GM20431 (cell line): ENCODE measurements around the gene GTSE1.

Experiments
- in situ Hi-C: fragments of 300-500 bp; cut with MseI, MboI; formaldehyde crosslinking; loops from one replicate; pipeline ENCODE4 v1.15.0; 2020; ENCODE audit warnings: low sequenced_read_pairs; ENCODE audit not compliant: unreplicated experiment

The GTSE1 gene

GRCh38 chr22:46290843-46291785, 5.6 kb upstream of the GTSE1 start:
- in situ Hi-C loops, result no loop called here

DNA sequence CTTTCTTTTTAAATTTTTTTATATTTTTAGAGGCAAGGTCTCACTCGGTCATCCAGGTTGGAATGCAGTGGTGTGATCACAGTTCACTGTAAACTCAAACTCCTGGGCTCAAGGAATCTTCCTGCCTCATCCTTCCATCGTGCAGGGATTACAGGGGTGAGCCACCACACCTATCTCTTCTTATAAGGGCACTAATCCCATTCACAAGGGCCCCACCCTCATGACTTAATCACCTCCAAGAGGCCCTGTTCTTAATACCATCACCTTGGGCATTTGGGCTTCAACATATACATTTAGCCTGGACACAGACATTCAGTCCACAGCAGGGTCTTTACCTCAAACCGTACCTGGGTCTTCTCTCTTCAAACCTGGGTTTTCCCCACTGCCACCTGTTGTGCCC, 4.5 kb upstream of the GTSE1 start:
- in situ Hi-C loops, result no loop called here

GRCh38 chr22:46292732-46293131, 3.9 kb upstream of the GTSE1 start:
- in situ Hi-C loops, result no loop called here

- in situ Hi-C loops, result no loop called here
Observed at GRCh38 chr22:46293577-46294260, 3.0 kb upstream of the GTSE1 start.

DNA sequence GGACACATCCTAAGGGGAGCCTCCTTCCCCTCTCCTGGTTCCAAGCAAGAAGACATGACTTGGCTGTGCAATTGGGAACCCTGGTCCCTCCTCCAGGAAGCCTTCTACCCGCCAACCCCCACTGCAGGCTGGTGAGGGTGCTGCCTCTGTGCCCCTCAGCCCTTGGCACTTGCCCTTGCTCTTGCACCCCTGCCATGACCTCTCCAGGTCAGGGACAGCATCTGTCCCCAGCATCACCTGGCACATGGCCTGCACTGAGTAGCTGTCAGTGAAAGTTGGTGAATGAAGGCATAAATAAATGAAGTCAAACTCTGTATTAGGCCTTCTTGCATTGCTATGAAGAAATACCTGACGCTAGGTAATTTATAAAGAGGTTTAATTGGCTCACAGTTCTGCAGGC, 1.9 kb upstream of the GTSE1 start:
- in situ Hi-C loops, result no loop called here

DNA sequence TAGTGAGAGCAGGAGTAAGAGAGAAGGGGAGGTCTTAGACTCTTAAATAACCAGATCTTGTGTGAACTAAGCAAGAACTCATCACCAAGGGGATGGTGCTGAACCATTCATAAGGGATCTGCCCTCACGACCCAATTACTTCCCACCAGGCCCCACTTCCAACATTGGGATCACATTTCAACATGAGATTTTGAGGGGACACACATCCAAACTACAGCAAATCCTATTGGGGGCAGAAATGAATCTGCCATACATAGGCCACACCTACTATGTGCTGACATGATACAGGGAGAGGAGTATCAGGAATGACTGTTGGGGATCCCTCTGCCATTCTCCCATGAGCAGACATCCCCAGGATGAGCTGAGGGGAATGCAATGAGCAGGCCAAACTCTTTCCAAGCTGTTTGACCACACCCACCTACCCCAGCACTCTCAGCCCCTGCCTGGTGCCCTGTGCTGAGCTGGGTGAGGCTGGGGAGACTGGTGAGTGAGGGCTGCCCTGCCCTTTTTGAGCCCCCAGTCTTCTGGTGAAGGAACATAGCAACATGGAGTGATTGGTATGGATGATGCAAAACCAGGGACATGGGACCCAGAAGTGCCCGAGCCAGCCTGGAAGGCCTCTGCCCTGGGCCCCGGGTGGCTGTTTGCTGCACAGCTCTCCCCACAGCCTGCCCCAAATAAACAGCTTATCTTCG, 1.2 kb upstream of the GTSE1 start:
- in situ Hi-C loops, result no loop called here

- in situ Hi-C loops, result no loop called here
Observed at GRCh38 chr22:46297151-46297812, 612 bp downstream of the GTSE1 start.

DNA sequence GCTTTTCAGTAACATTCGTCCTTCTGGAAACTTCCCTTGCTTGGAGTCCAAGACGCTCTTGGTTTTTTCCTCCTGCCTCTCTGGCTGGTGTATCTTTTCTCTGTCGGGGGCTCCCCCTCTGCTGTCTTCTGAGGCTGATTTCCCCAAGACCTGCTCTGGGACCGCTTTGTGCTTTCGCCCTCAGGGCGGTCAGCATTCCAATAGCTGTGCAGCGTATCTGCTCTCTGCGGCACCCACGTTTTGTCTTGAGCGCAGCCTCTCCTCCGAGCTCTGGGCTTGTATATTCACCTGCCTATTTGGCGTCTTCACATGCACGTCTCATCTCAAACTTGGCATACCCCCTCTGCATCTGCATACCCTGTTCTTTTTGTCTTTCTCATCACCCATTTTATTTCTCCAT, 2.4 kb downstream of the GTSE1 start:
- in situ Hi-C loops, result no loop called here

DNA sequence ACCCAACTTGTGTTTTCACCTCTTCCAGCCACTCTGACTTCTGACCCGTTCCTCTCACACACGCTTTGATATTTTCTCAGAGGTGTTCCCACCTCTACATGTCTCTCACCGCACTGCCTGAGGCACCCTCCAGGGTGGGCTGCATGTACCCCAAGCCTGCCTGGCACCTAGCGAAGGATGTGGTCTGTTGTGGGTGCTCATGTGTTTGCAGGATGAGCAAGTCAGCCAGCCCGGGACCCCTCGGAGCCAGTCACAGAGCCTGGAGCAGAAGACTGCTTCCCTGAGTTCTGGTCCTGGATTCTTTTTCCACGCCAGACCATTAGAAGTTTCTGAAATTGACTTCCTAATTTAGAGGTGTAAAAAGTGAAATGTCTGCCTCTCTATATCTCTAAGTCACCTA, 3.8 kb downstream of the GTSE1 start:
- in situ Hi-C loops, result loop anchor here (25.0 kb wide), 1 partner anchor 288 kb away; no protein-coding TSS in a partner anchor

GRCh38 chr22:46303347-46303965, 6.8 kb downstream of the GTSE1 start:
- in situ Hi-C loops, result loop anchor here (25.0 kb wide), 1 partner anchor 291 kb away; no protein-coding TSS in a partner anchor

- in situ Hi-C loops, result loop anchor here (25.0 kb wide), 1 partner anchor 296 kb away; no protein-coding TSS in a partner anchor
Observed at GRCh38 chr22:46308283-46308988, 11.8 kb downstream of the GTSE1 start.

DNA sequence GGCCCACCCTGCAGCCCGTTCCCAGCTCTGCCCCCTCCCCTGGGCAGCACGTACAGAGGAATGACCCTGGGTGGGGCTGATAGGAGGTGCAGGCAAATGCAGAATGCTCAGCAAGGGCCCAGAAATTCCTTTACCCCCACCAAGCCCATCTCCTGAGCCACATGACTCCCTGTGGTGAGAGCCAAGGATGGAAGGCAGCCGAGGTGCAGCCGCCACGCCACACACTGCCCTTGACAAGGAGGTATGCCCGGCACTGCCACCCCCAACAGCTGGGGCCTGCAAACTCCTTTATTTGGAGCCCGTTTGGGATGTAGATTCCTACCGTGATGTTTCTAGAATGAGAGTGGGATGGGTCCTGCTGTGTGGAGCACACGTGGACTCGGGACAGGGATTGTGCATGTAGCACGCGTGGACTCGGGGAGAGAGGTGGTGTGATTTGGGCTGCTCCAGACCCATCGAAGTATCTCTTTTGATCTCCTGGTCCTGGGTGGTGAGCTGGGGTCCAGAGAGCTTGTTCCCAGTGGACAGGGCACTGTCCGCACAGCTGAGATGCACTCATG, 12.9 kb downstream of the GTSE1 start:
- in situ Hi-C loops, result loop anchor here (25.0 kb wide), 1 partner anchor 297 kb away; no protein-coding TSS in a partner anchor

DNA sequence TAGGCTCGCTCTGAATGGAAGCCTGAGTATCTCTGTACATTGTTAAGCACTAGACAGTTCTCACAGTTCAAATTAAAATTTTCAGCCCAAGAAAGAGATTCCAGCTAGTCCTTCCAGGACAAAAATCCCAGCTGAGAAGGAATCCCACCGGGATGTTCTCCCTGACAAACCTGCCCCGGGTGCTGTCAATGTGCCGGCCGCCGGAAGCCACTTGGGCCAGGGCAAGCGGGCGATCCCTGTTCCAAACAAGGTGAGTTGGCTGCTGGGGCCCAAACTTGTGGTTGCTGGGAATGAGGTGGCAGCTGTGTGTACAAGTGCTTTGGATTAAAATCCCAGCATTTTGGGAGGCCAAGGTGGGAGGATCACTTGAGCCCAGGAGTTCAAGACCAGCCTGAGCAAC, 15.4 kb downstream of the GTSE1 start:
- in situ Hi-C loops, result loop anchor here (25.0 kb wide), 1 partner anchor 300 kb away; no protein-coding TSS in a partner anchor

GRCh38 chr22:46312848-46313247, 16.2 kb downstream of the GTSE1 start:
- in situ Hi-C loops, result loop anchor here (25.0 kb wide), 1 partner anchor 301 kb away; no protein-coding TSS in a partner anchor

DNA sequence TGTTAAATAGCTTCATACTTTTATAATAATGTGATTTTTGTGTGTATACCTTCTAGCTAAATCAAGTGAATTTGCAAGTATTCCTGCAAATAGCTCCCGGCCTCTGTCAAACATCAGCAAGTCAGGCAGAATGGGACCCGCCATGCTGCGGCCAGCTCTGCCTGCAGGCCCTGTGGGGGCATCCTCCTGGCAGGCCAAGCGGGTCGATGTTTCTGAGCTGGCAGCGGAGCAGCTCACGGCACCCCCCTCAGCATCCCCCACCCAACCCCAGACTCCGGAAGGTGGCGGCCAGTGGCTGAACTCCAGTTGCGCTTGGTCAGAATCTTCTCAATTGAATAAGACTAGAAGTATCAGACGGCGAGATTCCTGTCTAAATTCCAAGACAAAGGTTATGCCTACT, 19.3 kb downstream of the GTSE1 start:
- in situ Hi-C loops, result loop anchor here (5.0 to 25.0 kb wide), 2 partner anchors 199 to 304 kb away; no protein-coding TSS in a partner anchor

GRCh38 chr22:46317646-46318045, 21.0 kb downstream of the GTSE1 start:
- in situ Hi-C loops, result loop anchor here (5.0 to 25.0 kb wide), 2 partner anchors 200 to 305 kb away; no protein-coding TSS in a partner anchor

GRCh38 chr22:46318576-46318975, 21.9 kb downstream of the GTSE1 start:
- in situ Hi-C loops, result loop anchor here (5.0 to 25.0 kb wide), 2 partner anchors 201 to 306 kb away; no protein-coding TSS in a partner anchor

DNA sequence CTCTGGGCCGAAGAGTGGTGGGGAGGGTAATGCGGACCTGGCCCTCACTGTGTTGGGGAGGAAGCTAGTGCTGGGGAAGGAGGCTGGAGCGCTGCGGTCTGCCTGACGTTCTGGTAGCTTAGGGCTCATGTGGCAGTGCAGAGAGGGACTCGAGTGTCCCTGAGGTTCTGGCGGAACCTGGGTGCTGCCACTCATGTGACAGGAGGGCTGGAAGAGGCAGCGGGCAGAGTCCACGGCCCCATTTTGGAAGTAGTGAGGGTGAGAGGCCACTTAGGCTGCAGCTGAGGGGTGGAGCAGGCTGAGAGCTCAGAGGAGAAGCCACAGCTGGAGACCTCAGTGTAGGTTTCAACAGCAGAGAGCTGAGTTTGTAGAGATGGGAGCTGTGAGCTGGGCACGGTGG, 22.6 kb downstream of the GTSE1 start:
- in situ Hi-C loops, result loop anchor here (5.0 to 25.0 kb wide), 2 partner anchors 202 to 307 kb away; no protein-coding TSS in a partner anchor
